NCI-H2227 treated with DMSO at 0.1 percent for 48 hours (cell line): ENCODE data around the gene EXOG.

Experiments used
- DNase-seq: peaks from one replicate; lab custom pipeline; 2025; lab: John Stamatoyannopoulos, UW

Gene EXOG, protein sequence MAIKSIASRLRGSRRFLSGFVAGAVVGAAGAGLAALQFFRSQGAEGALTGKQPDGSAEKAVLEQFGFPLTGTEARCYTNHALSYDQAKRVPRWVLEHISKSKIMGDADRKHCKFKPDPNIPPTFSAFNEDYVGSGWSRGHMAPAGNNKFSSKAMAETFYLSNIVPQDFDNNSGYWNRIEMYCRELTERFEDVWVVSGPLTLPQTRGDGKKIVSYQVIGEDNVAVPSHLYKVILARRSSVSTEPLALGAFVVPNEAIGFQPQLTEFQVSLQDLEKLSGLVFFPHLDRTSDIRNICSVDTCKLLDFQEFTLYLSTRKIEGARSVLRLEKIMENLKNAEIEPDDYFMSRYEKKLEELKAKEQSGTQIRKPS

DNA sequence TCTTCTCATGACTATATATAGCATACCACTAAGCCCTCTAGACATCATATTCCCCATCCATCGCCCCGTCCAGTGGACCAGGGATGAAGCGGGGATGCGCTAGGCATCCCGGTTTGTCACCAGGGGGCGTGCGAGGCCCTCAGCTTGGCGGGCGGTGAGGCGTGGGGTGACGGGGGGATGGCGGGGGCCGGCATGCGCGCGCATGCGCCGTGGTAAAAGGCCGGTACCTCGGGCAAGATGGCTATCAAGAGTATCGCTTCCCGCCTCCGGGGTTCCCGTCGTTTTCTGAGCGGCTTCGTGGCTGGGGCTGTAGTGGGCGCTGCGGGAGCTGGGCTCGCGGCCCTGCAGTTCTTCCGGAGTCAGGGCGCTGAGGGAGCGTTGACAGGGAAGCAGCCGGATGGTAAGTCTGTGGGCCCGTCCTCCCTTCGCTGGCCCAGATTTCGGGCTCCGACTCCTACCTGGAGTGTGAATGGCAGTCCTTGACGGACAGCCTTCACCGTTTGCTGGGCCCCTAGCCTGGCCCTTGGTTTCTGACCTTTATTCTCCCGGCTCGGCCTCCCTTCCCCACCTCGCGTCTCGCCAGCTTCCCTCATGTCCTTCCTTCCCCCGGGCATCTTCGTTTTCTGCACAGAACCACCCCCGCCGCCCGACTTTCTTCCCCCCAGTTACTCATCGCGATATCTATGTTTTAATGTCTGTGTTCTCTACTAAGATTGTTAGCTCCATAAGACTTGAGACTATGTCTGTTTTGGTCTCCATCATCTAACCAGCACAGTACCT, at the start of gene EXOG:
TSS of gene EXOG (plus strand) at position 210 of the 780 bp plus-strand sequence. CDS start at position 238, 28 bp downstream.
- peak; percentile 86 for DNase-seq

- no peak for DNase-seq
These were observed 49.3 kb upstream of the EXOG start for GRCh38 chr3:38446812-38447211.

DNA sequence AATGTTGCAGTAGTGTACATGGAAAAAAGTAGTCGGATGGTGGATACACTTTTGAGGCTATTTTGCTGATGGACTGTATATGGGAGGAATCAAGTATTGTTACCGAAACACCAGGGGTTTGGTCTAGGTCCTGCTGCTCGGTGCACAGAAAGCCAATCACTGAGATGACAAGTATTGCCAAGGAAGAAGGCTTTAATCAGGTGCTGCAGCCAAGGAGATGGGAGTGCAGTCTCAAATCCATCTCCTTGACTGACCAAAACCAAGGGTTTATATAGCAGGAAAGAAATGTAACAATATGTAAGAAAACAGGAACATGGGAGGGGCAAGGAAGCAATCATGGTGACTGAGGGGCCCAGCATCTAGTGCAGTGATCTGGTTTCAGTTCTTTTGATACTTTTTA, 45.3 kb upstream of the EXOG start:
- no peak for DNase-seq

DNA sequence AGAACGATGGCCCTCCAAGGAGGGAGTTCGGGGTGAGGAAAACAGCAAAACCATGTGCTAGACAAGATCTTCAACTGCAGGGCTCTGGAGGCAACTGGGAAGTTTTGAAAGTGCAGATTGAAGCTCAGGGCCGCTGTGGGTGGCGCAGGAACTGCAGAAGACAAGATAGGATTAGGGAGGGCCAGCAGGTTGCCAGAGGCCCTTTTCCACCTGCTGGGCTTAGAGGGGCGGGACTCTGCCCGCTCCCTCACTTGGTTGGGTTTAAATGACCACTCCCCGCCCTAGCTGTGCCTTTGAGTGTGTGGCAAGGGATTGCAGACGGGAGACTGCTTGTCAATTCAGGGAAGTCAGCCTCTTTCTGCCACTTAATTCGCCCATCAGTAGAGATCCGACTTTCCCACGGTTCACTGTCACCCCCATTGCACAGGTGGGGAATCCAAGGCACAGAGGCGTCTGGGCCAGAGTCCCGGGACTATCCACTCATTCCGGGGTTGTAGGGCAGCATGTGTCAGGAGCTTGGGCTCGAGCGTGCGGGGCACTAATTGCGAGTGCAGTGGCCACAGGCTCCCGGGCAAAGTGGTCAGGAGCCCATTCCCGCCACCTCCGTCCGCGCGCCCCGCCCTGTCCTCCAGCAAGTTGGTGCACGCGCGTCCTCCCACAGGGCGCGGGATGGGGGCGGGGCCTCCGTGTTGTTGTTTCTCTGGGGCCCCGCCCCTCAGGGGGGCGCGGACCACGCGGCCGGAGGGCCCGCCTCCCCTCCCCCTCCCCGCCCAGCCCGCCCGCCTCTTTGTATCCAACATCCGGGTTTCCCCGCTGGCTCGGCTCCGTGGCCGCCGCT, 42.8 kb upstream of the EXOG start, which contains the start of gene ACVR2B:
TSS of gene ACVR2B (plus strand) at position 816 of the 838 bp plus-strand sequence. CDS start 433 bp downstream, outside the sequence.
- DNase-seq, result peak; percentile 71

- no peak for DNase-seq
These were observed 42.3 kb upstream of the EXOG start for GRCh38 chr3:38453913-38454177.

DNA sequence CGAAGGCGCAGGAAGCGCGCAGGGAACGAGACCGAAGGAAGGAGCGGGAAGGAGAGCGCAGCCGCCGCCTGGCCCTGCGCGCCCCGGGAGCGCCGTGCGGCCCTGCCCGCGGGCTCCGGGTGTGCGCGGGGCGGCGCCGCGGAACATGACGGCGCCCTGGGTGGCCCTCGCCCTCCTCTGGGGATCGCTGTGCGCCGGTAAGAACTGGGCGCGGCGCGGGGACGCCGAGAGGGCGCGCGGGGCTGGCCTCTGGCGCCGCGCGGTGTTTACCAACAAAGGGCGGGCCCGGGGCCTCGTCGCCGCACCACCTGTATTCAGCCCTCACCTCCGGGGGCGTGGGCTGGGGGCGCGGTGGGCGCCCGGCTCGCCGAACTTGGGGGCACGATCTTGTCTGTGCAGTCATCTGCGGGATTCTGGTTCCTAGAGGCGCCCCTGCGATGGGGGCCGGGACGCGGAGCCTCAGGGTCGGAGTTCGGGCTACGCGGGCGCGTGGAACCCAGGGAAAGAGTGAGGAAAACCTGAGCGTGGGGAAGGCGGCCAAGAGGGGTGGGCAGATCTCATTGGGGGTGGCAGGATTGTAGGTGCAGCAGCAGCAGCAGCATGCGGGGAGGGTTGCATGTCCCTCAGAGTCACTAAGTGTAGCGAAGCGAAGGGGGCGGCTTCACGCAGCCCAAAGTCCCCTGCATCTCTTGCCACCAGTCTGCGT, 41.8 kb upstream of the EXOG start:
- DNase-seq, result no peak

DNA sequence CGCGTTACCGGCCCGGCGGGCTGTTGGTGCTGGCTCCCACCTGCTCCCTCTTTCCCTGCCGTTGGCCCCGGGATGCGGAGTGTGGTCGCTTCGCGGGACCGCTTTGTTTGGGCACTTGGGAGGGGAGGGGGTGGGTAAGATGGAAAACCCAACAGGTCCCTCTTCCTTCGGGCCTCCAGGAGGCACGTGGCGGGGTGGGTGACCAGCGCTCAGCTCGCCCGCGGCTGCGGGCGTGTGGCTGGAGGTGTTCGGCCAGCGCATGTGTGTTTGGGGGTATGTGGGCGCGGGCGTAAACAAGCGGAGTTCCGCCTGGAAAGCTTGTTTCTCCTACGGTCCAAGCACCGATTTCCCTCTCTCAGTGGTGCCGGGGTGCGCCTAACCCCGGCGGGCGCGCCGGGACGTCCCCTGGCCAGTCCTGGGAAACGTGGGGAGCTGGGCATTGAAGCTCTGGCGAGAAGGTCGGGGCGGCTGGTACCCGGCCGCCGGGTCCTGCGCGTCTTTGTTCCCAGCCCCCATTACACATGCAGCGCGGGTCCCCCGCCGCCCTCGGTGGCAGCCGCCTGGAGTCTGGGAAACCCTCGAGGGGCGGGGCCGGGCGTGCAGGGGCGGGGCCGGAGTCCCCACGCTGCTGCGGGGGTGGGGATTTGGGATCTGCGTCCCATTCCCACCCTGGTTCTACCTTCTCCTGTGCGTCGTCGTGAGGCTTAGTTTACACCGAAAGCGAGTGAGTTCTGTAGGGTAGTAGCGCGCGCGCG, 41.1 kb upstream of the EXOG start:
- peak; percentile 39 for DNase-seq

DNA sequence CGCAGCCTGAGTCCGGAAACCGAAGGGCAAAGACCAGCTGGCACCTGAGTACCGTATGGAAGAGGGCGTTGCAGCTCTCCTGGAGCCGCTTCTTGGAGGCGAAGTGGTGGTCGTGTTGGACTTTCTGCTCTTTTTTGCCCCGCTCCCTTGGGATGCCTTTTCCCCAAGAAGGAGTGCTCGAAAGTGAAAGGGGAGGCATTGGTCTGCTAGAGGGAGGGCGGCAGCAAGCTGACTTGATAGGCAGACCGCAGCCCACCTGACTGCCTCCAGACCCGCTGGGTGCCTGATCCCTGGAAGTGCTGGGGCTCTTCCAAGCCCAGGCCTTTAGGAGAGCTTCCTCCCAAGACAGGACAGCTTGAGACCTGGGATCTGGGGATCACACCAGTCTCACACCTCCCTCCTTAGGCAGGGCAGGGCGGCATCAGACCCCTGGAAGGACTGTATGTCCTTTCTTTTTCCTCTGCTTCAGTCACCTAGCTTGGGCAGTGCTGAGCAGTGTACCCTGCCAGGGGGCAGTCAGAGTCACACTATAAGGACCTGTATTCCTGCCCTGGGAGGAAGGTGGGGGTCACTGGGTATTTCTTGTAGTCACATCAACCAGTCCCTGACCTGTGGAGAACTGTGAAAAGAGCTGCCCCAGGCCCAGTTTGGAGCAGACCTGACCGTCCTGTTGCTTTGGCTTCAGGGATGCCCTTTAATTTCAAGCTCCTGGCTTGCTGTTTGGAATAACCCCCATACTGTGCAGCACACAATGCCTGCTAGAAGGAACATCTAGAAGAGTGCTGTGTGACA, 40.3 kb upstream of the EXOG start:
- peak; percentile 37 for DNase-seq

DNA sequence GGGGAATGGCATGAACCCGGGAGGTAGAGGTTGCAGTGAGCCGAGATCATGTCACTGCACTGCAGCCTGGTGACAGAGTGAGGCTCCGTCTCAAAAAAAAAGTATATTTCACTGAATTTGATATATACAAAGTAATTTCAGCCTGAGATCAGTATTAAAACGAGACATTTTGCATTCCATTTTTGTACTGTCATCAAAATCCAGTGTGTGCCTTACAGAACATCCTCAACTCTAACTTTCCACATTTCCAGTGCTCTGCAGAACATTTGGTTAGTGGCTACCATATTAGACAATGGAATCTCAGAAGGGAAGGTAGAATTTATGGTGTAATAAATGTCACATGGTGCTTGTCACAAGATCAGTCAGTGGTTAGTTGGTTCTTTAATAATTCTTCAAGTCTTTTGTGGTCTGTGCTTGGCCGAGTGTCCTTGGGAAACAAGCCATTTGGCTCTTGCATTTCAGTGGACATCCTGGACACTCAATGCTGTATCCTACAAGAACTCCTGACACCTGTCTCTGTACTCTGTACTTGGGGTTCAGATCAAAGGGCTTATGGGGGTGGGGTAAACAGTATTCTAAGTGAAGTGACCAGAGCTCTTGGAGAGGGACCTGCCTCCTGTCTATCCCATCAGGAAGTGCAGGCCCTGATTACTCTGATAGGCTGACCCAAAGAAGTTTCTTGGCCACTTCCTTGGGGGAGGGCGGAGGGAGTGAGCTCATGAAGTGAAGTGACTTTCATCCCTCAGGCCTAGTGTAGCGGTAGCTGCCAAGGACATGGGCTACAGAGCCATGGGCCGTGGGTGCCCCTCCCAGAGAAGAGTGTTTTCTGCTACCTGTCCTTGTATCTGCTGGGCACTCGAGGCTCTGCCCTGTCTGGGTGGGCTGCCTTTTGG, 38.8 kb upstream of the EXOG start:
- no peak for DNase-seq

DNA sequence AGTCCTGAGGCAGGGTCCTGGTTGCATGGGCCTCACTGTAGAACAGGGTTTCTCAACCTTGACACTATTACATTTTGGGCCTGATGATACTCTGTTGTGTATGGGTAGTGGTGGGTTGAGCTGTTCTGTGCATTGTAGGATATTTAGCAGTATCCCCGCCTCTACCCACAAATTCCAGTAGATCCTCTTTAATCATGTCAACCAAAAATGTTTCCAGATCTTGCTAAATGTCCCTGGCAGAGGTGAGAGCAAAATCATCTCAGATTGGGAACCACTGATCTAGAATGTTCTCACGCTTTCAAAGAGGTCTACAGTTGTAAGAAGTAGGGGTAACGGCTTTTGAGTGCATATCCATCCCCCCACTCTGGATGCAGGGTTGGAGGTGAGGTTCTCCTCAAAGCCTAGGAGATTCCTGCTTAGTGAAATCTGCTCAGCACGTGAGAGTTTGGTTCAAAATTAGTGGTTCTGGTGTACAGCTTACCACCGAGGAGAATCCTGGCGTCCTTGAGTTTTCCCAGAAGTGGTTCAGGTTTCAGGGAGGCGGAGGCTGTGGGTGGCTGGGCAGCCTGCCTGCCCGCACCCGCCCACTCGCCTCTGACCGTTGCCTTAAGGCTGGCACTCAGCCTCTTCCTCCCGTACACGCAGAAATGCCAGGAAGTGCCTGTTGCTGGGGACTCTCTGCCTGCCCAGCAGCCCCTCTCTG, 37.2 kb upstream of the EXOG start:
- DNase-seq, result no peak

DNA sequence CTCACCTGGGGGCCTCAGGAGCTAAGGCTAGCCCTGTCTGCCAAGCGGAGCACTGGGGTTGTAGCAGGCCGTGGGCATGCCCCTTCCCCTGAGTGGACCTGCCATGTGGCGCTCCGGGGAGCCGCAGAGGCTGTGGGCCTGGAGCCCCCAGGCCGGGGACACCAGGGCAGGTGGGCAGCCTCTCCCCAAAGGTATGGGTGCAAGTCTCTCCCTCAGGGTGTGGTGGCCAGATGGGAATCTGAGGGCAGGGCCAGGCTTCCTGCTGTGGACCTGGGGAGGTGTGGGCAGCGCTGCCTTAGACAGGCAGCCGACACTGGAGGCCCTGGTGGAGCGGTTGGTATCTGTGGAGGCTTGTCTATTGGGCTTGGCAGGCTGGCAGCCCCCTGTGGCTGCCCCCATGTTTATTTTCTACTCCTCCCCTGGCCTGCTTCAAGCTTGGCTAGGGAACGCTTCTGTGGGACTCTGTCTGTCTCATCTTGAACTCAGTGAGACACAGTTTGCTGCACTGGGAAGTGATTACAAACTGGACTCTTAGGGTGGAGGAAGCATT, 36.6 kb upstream of the EXOG start:
- DNase-seq, result no peak

- no peak for DNase-seq
These were observed 35.5 kb upstream of the EXOG start for GRCh38 chr3:38460377-38461270.

GRCh38 chr3:38465588-38466154, 30.5 kb upstream of the EXOG start:
- no peak for DNase-seq

- DNase-seq, result no peak
These were observed 27.4 kb upstream of the EXOG start for GRCh38 chr3:38468765-38469164.

DNA sequence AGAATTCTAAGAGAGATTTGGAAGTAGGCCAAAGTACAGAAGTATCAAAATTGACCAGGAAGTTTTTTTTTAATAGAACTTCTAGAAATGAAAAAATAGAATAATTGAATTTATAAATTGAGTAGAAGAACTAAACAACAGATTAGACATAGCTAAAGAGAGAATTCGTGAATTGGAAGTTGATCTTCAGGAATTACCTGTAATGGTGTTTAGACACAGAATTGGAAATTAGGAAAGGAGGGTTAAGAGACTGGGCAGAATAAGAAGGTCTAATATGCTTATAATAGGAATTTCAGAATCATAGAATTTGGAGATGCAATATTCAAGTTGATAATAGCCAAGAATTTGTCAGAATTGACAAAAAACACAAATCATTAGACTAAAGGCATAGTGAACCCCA, 26.3 kb upstream of the EXOG start:
- DNase-seq, result no peak

GRCh38 chr3:38471260-38471857, 24.8 kb upstream of the EXOG start:
- DNase-seq, result no peak

- DNase-seq, result no peak
These were observed 23.8 kb upstream of the EXOG start for GRCh38 chr3:38472342-38472741.
